ENCODE results near the gene FAM193B. TPM values are rescaled to one million over a fixed set of nuclear protein-coding genes. Genes with fewer than 3 reads are reported as not detected.
A peak's percentile ranks its signal among the peaks of the same experiment; 100 is the strongest.

The FAM193B gene
- total RNA-seq, 2 experiments from 2014 or later = 71.4 to 76.7 TPM

- peaks cover 27% of the 10 kb centered on the region for H3K4me1 Mint-ChIP-seq (ENCODE audit: low read depth)
- DNase-seq (no peak), ATAC-seq (no peak)
- no peak overlapping the region for H3K27ac Mint-ChIP-seq
- TF ChIP-seq, protein P1, sequence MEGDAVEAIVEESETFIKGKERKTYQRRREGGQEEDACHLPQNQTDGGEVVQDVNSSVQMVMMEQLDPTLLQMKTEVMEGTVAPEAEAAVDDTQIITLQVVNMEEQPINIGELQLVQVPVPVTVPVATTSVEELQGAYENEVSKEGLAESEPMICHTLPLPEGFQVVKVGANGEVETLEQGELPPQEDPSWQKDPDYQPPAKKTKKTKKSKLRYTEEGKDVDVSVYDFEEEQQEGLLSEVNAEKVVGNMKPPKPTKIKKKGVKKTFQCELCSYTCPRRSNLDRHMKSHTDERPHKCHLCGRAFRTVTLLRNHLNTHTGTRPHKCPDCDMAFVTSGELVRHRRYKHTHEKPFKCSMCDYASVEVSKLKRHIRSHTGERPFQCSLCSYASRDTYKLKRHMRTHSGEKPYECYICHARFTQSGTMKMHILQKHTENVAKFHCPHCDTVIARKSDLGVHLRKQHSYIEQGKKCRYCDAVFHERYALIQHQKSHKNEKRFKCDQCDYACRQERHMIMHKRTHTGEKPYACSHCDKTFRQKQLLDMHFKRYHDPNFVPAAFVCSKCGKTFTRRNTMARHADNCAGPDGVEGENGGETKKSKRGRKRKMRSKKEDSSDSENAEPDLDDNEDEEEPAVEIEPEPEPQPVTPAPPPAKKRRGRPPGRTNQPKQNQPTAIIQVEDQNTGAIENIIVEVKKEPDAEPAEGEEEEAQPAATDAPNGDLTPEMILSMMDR (IDR thresholded peaks at IDR 0.05) = no peak
- ChIA-PET POLR2A (interaction anchor here (1.0 to 7.1 kb wide), 7 partner anchors 15 to 180 kb away, joined by 3 to 130 read pairs (median 4); partner anchors contain the start of genes DBN1 and PRR7), CTCF (interaction anchor here (0.7 to 4.8 kb wide), 10 partner anchors 10 to 114 kb away, joined by 3 to 30 read pairs (median 6); no protein-coding TSS in a partner anchor)
- H3K4me3 Mint-ChIP-seq = no peak overlapping the region
- intact Hi-C loops (cut with micrococcal nuclease) = no loop called here
- H3K27me3 Mint-ChIP-seq = no peaks in the 10 kb centered on the region
- no peaks in the 10 kb centered on the region for H3K9me3 Mint-ChIP-seq
- peaks cover 37% of the 10 kb centered on the region for H3K36me3 Mint-ChIP-seq (ENCODE audit: low read depth)
These were observed 62.2 kb downstream of the FAM193B start for GRCh38 chr5:177491983-177492746.

- ATAC-seq = peak; percentile 37
- no peaks in the 10 kb centered on the region for H3K27me3 Mint-ChIP-seq
- no peaks in the 10 kb centered on the region for H3K9me3 Mint-ChIP-seq
- no peak overlapping the region for H3K4me3 Mint-ChIP-seq
- intact Hi-C loops (cut with micrococcal nuclease) = no loop called here
- DNase-seq = peak; percentile 60
- peaks cover 27% of the 10 kb centered on the region for H3K4me1 Mint-ChIP-seq (ENCODE audit: low read depth)
- CTCF ChIA-PET = interaction anchor here (0.7 to 5.1 kb wide), 3 partner anchors 10 to 16 kb away, joined by 3 to 26 read pairs (median 3); no protein-coding TSS in a partner anchor
- POLR2A ChIA-PET = interaction anchor here (1.6 to 7.1 kb wide), 2 partner anchors 14 to 44 kb away, joined by 10 to 130 read pairs; partner anchors contain the start of genes DBN1 and PRR7
- no peak overlapping the region for H3K27ac Mint-ChIP-seq
- peaks cover 39% of the 10 kb centered on the region for H3K36me3 Mint-ChIP-seq (ENCODE audit: low read depth)
- TF ChIP-seq, protein P1 (IDR thresholded peaks at IDR 0.05) = peak; percentile 84
These were observed 62.9 kb downstream of the FAM193B start for GRCh38 chr5:177491429-177491945.

- H3K36me3 Mint-ChIP-seq (ENCODE audit: low read depth) = peaks cover 43% of the 10 kb centered on the region
- ChIA-PET CTCF (interaction anchor here (1.0 to 5.1 kb wide), 2 partner anchors 9 to 13 kb away, joined by 3 to 26 read pairs; no protein-coding TSS in a partner anchor), POLR2A (no interaction called here)
- no peaks in the 10 kb centered on the region for H3K27me3 Mint-ChIP-seq
- intact Hi-C loops (cut with micrococcal nuclease) = no loop called here
- DNase-seq = no peak
- H3K27ac Mint-ChIP-seq = no peak overlapping the region
- peaks cover 24% of the 10 kb centered on the region for H3K4me1 Mint-ChIP-seq (ENCODE audit: low read depth)
- H3K4me3 Mint-ChIP-seq = no peak overlapping the region
- H3K9me3 Mint-ChIP-seq = no peaks in the 10 kb centered on the region
- TF ChIP-seq, protein P1 (IDR thresholded peaks at IDR 0.05) = no peak
- no peak for ATAC-seq
These were observed 63.4 kb downstream of the FAM193B start for GRCh38 chr5:177490992-177491391.

GRCh38 chr5:177490311-177490991 lies 63.9 kb downstream of the FAM193B start:
- TF ChIP-seq, protein P1 (IDR thresholded peaks at IDR 0.05) = no peak
- no peak overlapping the region for H3K27ac Mint-ChIP-seq

More at GRCh38 chr5:177490311-177490991, 63.9 kb downstream of the FAM193B start:
- H3K36me3 Mint-ChIP-seq (ENCODE audit: low read depth) = peaks cover 43% of the 10 kb centered on the region
- ATAC-seq (no peak), DNase-seq (no peak)
- no peaks in the 10 kb centered on the region for H3K9me3 Mint-ChIP-seq
- peaks cover 20% of the 10 kb centered on the region for H3K4me1 Mint-ChIP-seq (ENCODE audit: low read depth)
- H3K27me3 Mint-ChIP-seq = no peaks in the 10 kb centered on the region
- CTCF ChIA-PET = interaction anchor here (1.0 to 5.1 kb wide), 4 partner anchors 10 to 100 kb away, joined by 3 to 26 read pairs (median 4); no protein-coding TSS in a partner anchor
- POLR2A ChIA-PET = interaction anchor here (1.1 to 2.1 kb wide), 2 partner anchors 14 to 15 kb away, joined by 3 to 5 read pairs; no protein-coding TSS in a partner anchor
- intact Hi-C loops (cut with micrococcal nuclease) = no loop called here
- H3K4me3 Mint-ChIP-seq = no peak overlapping the region
